HG02840 (cell line): Measurements from ENCODE around the gene DCLK2.
"Not testable (repeated sequence)": the region's sequence is repeated elsewhere in the genome, so short reads cannot be mapped to it uniquely, and the experiment has no call there.

ENCODE experiments used
- ATAC-seq: cut with Tn5 transposase; IDR thresholded peaks from one replicate; pipeline ENCODE4 v1.9.1; 2021; ENCODE audit warnings: mild to moderate bottlenecking, moderate library complexity, moderate number of reproducible peaks; ENCODE audit not compliant: unreplicated experiment, low FRiP score

DCLK2 gene

DNA sequence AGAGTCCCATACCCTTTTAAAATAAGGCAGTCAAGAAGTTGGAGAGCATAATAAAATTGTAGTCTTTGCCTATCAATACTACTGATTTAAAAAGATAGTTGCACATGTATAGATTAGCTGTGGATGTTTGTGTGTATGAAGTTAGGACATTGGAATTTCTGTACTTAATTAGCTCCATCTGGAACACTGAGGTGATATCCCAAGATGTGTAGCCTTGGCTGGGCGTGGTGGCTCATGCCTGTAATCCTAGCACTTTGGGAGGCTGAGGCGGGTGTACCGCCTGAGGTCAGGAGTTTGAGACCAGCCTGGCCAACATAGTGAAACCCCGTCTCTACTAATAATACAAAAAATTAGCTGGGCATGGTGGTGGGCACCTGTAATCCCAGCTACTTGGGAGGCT lies 119.0 kb downstream of the DCLK2 start:
- ATAC-seq, result not testable (repeated sequence)

DNA sequence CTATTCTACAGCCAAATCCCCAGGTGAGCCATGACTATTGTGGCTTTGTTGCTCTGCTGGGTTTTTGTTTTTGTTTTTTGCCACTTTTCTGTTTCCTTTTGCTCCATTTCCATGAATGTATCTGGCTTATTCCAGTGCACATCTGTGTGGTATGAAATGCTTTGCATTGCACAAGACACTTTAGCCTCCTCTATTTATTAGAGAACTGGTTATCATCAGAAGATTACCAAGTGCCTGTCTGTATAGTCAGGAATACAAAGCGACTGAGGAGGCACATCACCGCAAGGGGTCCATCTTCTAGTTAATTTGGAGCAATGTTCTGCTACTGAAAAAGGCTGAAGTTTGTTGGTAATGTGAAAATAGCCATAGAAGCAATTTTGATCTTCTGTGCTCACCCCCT lies 120.8 kb downstream of the DCLK2 start:
- ATAC-seq, result no peak

DNA sequence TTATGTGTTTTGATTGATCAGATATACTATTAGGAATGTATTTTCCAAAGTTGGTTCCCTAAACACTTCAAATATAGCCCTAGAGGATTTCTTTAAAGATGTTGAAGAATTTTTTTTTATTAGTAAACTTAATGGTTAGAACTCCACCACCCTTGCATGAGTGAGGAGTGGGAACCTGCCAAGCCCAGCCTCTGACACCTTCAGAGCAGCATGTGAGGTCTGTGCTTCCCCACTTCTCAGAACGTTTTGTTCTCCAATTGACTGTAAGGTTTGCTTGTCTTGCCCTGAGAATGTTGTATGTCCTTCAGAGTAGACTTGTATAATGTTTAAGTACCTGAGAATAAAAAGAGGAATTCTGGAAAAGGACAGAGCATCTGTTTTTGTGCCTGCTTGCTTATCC lies 126.8 kb downstream of the DCLK2 start:
- no peak for ATAC-seq

DNA sequence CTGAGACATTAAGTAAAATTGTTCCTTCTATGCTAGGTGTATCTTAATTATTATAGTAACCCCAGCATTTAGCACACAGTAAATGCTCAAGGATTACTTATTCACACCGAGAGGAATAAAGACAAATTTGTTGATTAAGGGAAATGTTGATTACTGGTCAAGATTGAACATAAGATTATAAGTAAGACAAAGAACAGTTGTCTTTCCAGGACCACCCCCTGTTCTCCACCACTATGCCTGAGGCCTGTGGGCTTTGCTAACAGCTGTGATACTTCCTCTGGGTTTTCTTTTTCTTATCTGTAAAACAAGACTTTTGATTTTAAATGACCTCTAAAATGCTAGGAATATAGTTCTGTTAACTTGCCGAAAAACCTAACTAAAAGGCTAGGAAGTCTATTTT lies 128.0 kb downstream of the DCLK2 start:
- no peak for ATAC-seq

DNA sequence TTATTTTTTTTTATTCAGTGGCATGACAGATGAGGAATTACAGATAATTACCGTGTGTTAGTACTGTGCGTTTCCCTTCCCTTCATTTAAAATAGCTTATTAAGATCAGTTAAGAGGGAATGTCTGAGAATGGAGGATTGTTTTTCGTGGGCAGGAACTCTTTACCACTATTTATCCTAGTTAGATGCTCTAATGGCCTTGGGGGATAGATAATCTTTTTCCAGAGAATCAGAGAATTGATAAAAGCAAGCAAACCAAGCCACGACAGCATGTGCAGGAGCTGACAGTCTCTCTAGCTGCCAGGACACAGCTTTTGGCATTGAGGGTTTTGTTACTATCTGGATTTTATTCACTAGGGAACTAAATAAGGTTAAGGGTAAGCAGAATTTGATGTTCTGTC lies 128.7 kb downstream of the DCLK2 start:
- no peak for ATAC-seq

DNA sequence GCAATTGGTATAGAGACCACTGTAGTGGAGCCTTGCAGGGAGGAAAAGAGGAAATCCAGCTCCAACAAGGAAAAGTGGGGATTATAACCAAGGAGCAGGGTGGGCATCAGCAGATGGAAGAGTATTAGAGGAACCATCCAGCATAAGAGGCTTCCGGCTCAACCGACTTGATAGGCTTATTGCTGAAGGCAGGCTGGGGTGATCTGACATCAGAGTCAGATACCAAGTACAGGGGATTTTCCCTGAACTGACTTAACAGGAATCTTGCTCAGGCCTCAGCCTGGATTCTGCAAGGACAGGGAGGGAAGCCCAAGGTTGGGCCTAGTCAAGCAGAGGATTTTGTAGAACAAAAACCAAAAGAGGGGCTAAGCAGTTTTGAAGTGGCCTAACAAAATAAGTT lies 129.6 kb downstream of the DCLK2 start:
- no peak for ATAC-seq

DNA sequence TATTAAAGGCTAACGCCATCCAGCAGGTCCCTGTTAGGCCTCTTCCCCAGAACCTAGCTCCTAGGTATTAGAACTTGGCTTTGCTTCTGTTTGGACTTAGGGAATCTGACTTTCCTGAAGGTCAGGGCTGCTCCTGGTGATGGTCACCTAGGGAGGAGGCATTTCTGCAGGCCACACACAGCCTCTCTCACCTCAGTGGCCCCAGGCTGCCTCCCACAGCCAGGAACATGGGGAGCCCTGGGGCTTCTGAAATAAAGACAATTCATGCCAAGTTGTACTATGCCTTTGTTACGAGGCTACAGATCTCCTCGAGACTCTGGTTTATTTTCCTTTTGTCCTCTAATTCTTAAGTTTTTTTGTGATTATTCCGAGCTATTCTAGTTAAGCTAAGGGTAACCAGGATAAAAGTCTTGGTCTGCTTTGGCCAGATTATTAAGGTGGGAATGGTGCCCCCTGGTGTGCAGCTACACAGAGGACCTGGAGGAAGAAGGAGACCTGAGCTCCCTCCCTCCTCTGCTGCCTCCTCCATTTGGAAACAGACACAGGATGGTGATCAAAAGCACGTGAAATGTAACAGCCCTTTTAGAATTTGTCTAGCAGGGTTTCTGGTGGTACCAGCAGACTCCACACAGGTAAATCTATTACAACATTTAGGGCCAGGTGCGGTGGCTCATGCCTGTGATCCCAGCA lies 131.0 kb downstream of the DCLK2 start:
- ATAC-seq, result no peak

DNA sequence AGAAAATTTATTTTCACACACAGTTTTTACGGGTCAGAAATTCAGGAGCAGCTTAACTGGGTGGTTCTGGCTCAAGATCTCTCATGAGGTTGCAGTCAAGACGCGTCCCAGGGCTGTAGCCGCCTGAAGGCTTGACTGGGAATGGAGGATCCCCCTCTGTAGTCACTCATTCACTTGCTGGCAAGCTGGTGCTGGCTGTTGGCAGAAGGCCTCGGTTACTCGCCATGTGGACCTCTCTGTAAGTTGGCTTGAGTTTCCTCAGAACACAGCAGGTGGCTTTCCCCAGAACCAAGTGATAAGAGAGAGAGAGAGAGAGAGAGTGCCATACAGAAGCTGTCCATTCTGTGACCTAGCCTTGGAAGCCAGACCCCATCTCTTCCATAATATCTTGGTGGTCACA lies 132.8 kb downstream of the DCLK2 start:
- ATAC-seq, result no peak

DNA sequence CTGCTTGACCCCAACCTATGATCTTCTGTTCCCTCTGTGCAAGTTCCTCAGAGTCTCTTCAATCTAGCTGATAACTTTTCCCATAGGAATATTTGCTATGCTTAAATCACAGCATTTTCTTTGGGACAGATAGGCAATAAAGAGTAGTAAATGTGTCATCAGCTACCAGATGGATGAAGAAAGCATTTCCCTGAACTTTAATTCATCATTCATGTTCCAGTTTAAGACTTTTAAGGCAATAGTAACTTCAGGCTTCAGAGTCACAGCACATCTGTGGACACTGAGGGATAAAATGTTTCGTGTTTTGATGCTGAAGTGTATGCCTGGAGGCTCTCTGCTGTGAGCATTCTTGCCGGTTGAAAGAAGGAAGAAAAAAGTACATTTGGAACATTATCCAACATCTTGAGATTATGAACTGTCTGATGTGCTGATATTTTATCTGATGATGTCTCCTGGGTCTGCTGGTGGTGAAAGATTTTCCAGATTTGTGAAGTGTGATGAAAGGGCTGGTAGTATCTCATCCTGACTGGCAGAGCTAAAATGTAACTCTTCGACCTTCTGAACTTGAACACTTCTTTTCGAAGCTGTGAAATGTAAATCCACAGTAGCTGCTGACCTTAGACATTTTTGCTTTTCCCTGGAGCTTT lies 133.7 kb downstream of the DCLK2 start:
- ATAC-seq, result no peak

DNA sequence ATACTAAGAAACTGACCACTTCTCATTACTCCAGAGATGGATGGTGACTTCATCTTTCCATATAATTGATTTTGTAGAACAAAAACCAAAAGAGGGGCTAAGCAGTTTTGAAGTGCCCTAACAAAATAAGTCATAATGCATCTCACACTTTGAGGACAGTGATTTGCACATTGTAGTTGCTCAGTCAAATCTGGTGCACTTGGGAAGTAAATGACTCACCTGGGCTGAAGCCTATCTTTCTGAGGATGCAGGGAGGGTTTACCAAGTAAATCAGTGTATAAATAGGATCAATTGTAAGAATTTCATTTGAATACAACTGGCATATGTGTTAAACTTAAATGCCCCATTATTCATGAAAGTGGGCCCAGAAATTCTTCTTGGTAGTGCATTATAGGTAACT lies 134.2 kb downstream of the DCLK2 start:
- ATAC-seq, result no peak

DNA sequence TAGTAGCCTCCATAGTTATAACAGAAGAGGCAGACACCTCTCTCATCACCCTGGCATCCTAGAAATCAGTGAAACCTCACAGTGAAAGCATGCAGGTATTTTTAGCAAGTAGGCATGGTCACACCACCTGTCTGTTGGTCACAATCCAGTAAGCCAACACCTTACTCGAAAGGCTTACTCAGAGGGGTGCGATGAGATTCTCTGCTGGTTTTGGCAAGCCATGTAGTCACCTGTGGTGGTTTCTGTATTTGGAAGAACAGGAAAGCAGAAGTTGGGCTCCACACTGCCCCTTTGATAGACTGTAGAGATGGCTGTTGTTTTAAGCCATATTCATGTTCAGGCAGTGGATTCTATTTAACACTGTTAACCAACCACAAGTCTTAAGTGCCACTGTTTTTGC lies 134.7 kb downstream of the DCLK2 start:
- ATAC-seq, result no peak

DNA sequence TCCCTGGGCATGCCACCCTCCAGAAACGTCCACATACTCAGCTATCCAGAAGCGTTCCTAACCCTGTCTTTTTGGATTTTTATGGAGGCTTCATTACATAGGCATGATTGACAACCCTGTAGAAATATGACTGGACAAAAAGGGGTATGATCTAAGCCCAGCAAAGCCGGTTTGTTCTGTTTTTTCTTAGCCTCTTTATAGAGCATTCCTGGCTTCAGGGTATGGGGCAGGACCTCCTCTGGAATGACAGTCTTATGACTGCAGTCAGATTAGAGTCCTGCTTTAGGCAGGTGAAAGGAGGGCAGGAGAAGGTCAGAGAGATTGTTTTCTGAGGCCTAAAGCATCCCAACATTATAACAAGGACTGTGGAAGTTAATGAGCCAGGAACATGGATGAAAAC lies 137.4 kb downstream of the DCLK2 start:
- no peak for ATAC-seq

DNA sequence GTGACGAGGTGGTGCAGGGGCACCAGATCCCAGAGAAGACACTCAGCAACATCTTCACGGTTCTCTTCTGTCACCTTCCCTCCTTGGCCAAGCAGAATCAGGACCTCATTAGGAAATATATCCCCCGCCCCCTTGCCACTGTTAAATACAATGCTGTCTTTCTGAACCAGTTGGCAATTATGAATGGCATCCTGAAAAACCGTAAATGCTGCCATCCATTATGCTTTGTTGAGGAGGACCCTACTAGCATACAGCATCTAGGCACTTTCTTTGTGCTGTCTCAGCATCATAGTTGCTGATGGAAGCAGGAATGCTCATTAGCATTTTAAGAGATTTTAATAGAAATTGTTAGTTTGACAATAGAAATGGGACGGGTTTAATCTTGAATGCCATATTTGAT lies 138.5 kb downstream of the DCLK2 start:
- no peak for ATAC-seq

DNA sequence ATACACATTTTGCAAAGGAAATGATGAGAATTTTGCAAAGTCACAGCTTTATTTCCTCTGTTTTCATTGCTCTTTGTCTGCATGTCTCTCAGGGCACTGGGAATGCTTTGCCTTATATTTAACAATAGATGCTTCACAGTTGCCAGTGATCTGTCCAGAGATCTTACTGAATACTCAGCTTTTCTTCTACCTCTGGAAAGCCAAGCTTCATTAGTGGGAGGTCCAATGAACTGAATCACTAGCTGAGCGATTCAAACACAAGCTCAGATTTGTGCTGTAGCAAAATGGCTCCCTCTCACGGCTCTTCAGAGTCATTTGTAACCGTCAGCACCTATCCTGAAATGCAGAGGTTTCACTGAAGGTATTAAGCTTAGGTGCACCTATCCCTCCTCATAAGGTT lies 138.9 kb downstream of the DCLK2 start:
- no peak for ATAC-seq

DNA sequence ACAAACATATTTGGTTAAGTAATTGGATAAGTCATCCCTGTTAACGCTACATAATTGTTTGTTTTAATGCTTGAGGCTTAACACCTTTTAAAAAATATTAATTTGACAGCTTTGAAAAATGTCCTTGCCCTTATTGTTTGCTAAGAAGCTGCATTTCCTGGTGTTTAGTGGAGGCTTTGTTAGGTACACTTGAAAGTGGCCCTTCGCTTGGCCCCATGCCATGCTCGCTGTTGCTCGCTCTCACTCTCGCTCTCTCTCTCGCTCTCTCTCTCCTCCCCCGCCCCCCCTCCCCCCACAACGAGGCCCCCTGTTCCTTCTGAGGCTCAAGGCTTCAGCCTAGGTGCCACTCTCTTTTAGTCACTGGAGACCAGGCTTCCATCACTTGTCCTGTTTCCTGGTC lies 139.6 kb downstream of the DCLK2 start:
- ATAC-seq, result no peak

DNA sequence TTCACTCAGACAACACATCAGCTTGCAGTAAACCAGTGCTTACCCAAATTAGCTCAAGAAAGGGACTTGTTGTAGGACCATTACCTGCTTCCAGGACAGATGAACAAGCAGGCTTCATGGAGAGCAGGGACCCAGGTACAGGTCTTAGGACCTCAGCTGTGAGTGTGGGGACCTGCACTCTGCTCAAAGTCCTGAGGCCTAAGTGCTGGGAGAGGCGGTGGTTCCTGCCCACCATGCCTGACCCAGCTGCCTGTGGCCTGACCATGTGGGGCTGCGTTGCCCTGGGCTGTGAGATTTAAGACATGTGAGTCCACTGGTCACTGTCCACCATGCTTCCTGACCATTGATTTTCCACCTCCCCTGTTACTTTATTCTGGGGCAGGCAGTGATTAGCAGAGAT lies 140.2 kb downstream of the DCLK2 start:
- no peak for ATAC-seq

DNA sequence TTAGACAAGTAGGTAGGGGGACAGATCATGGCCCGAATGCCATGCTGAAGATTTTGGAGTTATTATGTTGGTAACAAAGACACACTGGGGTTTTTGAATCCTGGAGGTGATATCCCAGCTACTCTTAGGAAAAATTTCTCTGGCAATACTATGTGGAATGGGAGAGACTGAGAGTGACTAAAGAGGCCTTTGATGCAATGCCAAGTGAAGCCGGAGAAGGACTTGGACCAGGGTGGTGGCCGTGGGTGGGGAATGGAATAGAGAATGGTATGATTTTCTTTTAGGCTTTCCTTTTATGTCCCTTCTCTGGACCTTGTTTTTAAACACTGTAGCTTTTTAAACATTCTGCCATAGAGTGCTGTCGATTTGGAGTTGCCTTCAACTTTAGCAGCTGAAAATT lies 141.6 kb downstream of the DCLK2 start:
- no peak for ATAC-seq

DNA sequence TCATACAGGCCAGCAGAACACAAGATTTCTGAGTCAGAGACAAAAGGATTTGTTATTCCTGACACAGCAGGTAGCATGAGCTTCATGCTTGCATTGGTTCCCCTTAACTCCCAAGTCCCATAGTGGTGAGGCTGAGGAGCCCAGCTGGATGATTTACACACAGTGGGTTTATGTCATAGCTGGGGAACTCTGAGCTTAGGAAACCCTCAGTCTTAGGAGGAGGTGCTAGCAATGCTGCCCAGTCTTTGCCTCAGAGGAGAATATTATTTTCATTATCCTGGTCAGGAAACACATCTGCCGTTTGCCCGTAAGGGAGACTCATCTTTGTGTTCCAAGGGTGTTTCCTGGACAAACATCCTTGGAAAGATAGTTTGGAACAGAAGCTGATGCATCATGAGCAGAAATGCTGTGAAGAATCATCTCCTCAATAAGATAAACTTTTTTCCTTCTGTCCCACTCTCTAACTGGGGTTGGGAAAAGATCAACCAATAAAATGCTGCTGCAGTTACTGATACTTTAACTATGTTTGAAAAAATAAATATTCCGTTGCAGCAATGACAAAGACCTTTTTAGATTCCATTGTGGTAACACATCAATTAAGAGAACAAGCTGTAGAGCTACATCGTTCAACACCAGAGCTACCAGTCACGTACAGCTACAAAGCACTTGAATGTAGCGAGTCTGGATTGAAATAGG lies 146.8 kb downstream of the DCLK2 start:
- ATAC-seq, result no peak

DNA sequence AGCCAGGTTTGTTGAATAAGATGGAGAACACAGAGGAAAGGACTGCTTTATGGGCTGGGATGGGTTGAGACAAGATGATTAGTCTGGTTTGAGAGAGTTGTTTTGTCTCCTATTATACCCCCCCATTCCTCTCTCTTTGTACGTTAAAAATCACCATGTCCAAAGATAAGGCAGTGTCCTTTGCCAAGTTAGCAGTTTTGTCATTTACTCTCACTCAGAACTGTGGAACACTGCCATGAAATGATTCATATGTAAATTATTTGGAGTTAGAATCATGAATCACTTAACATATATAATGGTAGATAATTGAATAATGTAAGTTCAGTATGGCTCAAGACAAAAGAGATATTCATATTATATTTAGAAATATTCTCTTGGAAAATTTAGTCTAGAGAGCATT lies 151.3 kb downstream of the DCLK2 start:
- no peak for ATAC-seq

DNA sequence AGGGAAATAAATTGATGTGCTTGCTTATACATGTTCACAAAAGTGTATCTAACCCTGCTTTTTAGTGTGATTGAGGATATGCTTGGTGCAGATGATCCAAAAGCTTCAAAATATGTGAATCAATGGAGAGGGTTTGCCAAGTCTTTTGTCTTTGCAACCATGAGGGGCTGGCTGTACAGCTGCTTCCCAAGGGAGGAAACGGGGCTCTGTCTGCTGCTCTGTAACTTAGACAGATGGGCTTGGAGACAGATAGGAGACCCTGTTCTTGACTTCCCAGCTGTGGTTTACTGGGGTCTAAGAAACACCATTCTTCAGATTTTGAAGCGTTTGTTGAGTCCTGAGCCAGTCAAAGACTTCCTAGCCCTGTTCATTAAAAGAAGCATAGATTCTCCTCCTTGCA lies 152.3 kb downstream of the DCLK2 start:
- no peak for ATAC-seq

DNA sequence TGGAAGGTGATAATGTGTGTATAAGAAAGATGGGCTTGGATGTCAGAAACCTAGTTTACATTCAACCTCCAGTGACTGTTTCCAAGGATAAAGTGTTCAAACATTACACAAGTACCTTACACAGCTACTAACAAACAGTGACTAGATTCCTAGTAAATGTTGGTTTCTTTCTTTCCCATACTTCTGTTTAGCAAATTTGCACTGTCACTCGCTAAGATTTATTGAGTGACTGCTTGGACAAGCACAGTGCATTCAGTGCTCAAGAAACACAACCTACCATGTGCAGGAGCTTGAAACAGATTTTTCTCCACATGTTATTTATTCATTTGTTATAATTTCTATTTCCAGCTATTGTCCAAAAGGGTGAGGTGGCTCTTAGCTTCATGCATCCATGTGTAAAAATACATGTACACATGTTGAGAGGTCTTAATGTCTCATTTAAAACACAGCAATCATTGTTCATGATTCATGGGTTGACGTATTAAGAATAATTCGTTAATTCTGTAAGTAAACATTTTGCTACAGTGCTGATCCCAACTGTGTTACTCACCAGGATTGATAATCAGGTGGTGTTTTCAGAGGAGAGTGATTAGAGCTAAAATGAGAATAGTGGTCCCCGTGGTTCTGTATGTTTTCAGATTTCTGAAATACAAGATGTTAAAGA lies 153.0 kb downstream of the DCLK2 start:
- no peak for ATAC-seq
